DMS53 treated with DMSO at 0.1 percent for 48 hours (cell line): ENCODE measurements around the gene KLF15.
A peak's percentile ranks its signal among the peaks of the same experiment; 100 is the strongest.

ENCODE experiments used
- DNase-seq: peaks from one replicate; lab custom pipeline; 2025; ENCODE audit not compliant: unreplicated experiment; lab: John Stamatoyannopoulos, UW

The KLF15 gene

DNA sequence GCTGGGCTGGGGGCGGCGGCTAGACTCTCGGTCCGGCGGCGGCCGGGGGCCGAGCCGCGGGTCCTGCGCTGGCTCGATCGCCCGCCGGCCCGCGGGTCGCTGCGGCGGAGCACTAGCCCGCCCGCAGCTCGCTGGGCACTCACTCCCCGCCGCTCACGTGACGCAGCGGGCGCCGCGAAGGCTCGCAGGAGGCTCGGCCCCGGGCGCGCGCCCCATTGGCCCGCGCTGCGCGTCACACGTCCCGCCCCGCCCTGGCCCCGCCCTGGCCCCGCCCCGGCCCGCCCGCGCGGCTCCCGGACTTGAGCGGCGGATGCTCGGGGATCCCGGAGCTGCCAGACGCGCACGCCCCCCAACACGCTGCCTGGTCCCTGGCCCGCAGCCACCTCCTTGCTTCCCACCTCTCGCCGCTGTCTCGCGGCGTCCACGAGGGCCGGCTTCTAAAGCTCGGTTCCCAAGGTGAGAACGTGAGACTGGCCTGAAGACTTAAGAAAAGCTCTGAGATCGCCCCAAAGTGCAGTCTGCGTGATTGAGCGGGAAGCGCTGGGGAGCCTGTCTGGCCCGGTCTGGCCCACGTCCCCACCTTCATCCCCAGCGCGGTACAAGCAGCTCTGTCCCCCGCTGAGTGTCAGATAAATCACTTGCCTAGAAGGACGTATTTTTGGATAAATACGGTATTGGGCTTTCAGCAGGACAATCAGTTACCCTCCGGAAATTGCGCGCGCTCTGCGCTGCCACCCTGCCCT is at the start of gene KLF15:
TSS of gene KLF15 (minus strand) at position 114 of the 743 bp plus-strand sequence. CDS start 4,486 bp downstream, outside the sequence.
- DNase-seq, result peak; percentile 47

DNA sequence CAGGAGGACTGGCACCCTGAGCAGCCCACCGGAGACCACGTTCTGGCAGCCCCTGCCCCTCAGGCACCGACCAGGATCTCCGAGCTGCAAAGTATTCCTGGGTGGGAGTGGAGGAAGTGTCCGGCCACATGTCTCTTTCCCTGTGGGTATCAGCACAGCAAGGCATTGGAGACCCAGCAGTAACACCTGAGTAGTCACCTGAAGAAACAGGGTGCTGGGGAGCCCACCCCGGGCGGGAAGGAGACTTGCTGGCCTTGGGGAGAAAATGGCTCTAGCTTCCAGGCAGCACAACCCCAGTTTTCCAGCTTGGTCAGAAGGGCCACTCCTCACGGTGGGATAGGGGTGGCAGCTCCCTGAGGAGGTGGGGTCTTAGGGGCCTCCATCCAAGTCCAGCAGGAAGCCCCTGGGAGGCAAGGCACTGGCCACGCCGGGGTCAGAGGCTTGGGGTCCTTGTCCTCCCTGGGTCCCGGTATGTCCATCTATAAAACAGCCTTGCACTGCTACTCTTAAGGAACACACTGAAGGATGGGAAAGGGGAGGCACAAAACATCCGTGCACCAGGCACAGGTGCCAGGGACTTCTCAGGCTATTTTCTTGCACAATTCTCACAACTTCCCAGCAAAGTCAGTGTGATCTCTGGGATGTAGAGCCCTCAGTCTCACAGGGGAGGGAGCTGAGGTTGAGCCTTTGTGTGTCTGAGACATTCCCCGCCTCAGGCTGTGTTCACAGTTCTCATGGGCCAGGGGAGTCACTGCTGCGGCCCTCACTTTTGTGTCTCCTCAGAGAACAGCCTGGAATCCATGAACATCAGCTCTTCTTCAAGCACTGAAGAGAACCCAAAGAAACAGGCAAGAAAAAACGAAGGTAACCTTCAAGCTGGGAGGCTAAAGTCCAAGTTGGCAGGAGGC is 49.4 kb upstream of the KLF15 start:
- DNase-seq, result no peak

DNA sequence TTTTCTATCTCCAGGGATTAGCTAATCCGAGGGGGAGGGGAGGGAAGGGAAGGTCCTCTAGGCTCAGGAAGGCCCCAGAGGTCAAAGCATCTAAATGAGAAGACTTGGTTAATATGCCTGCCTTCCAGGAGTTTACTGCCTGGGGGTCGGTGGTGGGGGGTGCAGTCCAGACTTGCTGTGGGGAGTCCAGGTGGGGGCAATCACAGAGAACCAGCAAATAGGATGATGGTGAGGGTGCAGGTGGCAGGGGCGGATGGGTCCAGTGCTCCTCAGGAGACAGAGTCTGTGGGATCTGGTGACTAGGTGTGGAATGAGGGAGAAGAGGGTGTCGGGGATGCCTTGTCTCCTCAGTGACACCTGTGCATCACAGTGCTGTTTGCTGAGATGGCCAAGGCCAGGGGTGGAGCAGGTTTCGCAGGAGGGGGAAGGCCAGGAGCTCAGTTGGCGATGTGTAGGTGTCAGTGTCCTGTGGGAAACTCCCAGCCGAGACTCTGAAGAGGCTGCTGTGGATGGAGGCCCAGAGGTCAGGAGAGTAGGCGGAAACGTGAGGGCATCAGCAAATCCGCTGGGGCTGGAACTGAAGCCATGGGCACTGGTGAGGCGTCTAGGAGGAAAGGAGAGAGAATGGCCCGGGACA is 45.6 kb upstream of the KLF15 start:
- DNase-seq, result no peak

DNA sequence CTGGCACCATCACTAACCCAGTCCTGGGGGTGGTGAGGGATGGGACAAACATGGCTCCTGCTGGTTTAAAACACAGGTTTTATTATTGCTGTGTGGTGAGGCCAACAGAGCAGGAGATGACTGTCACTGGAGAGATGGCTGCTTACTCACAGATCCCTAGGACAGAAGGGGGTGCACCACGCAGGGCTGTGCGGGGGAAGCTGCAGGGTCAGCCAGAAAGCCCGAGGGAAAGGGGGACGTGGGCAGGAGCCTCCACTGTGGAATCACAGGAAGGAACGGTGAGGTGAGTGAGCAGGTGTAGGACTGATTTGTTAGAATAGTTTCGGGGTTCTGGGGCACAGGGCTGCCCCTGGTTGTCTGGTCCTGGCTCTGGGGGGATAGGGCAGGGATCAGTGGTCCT is 45.0 kb upstream of the KLF15 start:
- no peak for DNase-seq

DNA sequence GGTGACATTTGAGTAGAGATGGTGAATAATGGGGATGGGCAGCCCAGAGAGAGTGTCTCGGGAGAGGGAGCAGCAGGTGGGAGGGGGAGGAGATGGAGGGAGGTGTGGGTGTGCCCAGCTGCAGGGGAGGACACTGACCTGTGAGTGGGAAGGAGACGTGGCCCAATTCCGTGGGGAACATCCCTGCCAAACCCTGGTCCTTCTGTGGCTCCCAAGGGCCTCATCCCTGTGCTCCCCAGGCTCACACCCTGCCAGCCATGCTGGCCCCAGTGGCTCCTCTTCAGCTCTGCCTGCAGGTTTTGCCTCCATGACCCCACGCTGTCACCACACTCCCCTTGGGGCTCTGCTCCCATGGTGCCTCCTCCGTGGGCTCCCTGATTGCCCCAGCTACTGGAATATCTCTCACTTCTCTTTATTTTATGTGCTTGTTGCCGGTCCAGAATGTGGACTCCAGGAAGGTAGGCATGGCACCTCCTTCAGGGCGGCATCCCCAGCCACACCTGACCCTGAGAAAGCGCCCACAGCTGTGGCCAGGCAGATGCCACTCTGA is 44.5 kb upstream of the KLF15 start:
- DNase-seq, result no peak

DNA sequence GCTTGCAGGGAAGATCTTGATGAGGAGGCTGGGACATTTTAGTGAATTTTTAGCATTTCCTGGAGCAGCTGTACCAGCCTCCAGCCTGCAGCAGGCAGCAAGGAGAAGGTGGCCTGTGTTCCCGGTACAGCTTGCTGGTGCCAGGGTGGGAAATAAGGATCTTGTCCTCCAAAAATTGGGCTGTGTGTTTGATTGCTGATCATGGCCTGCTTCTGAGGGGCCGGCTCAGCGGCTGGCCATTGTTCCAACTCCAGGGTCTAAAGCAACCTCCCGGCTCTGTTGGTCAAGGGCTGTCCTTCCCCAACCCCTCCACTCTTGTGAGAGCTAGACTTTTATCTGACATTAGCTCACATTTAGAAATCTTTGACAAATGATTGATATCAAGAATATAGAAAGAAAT is 42.5 kb upstream of the KLF15 start:
- DNase-seq, result no peak

DNA sequence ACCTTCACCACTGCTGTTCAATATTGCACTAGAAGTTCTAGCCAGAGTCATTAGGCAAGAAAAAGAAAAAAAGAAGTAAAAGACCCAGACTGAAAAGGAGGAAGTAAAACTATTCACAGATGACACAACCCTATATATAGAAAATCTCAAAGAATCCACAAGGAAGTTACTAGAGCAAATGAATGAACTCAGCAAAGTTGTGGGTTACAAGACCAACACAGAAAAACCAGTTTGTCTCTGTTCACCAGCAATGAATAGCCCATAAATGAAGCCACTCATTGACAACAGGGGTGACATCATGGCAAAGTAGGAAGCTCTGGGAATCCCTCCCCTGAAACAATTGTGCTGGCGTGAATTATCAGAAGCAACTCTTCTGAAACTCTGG is 42.1 kb upstream of the KLF15 start:
- no peak for DNase-seq

DNA sequence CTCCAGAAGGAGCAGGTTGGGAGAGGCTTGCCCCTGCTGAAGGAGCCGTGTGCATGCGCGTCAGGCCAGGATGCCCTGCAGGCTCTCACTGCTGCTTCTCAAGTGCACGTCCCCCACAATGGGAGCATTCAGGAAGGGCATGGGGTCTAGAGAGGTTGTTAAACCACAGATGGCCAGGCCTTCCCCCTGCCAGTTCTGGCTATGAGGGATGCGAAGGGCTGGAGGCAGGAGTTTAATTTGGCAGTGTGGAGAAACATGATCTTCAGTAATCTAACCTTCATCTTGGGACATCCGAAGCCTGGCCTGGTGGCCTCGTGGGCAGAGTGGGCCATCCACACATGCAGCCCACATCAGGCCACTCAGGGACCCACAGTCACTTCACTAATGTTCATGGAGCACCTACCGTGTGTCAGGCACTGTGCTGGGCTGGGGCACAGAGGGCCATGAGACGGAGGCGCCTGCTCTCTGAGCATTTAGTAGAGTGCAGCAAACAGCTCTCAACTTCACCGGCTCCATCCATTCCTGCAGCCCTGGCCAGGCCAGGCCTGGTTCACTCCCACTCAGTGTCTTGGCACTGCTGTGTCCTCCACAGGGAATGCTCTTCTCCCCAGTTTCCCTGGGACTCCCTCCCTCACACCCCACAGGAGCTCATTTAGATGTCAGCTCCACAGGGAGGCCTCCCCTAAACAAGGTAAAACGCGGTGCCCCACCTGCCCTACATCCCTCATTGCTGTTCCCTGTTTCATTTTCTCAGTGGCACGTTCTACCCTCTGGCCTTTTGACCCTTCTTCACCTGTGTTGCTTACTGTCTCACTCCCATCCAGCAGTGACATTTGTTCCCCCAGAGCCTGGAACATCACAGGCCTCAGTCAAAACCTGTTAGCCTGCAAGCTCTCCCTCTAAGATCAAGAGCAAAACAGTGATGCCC is 41.5 kb upstream of the KLF15 start:
- DNase-seq, result no peak

DNA sequence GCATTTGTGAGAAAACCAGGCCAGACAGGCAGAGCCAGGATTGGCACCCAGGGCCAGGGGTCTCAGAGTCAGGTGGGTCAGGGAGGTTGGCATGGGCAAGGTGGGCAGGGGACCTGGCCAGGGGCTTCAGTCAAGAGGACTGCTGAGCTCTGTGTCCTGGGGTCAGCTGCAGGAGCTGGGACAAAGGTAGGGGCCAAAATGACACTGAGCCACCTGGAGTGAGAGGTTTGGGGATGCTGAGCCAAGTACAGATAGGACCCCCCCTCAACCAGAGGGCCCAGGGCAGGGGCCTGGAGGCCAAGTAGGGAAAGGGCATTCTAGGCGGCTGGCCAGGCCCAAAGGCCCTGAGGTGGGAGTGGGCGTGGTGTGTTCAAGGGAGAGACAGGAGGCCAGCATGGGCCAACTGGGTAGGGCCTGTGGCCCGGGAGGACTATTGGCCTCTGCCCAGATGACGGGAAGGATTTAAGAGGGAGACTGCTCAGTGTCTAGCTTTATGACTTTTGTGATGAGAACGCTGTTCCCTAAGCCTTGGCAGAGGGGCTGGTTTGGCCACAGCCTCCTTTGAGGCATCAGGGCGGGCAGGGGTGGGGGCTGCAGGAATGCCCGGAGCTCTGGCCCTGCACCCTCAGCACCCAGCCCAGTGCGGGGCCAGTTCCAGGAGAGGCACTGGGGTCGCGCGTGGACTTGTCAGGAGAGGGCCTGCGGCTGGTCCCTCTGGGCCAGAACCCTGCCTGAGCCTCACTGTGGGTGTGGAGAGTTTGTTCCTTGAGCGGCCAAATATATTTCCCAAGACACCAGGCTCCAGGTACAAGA is 40.6 kb upstream of the KLF15 start:
- DNase-seq, result no peak

DNA sequence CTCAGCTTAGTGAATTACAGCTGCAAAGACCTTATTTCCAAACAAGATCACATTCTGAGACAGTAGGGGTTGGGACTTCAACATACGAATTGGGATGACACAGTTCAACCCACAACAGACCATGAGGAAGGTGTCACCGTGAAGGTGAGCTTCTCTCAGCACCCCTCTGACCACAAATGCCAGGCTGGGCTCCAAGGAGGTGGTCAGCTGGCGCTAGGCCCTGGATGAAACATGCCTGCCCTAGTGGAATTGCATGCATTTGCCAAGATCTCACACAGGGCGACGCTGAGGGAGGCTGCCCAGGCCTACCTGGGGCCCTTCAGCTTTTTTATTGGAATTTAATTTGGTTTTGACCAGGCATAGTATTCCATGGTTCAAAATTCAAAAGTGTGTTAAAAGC is 39.3 kb upstream of the KLF15 start:
- no peak for DNase-seq

DNA sequence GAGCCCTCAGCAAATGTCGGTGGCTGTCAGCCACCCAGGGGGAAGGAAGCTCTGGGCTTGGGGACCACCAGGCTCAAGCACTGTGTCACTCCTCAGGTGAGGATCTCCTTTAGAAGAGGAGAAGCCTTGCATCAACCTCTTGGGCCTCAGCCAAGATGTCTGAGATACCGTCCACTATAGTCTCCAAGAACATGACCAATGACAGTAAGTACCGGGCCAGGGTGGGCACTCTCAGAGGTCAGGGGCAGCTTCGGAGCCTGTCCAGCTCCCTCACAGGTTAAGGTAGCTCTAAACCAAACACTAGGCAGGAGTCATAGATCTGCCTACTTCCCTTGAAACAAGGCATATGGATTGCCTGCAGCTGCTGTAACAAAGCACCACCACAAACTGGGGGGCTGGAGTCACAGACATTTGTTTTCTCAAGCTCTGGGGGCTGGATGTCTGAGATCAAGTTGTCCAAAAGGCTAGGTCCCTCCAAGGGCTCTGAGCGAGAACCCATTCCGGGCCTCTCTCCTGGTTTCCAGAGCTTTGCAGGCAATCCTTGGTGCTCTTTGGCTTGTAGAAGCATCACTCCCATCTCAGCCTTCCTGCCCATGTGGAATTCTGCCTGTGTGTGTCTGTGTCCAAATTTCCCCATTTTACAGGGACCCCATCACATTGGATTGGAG is 38.8 kb upstream of the KLF15 start:
- no peak for DNase-seq

DNA sequence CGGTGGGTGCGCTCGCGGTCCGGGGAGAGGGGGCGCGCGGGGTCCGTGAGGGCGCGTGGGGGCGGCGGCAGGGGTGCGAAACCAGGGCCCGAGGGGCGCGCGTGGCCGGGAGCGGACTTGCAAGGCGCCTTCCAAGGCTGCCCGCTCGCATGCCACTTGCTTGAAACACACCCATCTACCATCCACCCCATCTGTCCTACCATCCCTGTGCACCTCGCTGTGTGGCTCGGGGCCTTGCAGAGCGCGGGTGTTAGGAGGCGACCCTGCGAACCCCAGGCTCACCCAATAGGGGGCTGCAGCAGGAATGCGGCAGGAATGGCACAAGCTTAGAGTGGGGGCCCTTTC is 37.7 kb upstream of the KLF15 start:
- no peak for DNase-seq

DNA sequence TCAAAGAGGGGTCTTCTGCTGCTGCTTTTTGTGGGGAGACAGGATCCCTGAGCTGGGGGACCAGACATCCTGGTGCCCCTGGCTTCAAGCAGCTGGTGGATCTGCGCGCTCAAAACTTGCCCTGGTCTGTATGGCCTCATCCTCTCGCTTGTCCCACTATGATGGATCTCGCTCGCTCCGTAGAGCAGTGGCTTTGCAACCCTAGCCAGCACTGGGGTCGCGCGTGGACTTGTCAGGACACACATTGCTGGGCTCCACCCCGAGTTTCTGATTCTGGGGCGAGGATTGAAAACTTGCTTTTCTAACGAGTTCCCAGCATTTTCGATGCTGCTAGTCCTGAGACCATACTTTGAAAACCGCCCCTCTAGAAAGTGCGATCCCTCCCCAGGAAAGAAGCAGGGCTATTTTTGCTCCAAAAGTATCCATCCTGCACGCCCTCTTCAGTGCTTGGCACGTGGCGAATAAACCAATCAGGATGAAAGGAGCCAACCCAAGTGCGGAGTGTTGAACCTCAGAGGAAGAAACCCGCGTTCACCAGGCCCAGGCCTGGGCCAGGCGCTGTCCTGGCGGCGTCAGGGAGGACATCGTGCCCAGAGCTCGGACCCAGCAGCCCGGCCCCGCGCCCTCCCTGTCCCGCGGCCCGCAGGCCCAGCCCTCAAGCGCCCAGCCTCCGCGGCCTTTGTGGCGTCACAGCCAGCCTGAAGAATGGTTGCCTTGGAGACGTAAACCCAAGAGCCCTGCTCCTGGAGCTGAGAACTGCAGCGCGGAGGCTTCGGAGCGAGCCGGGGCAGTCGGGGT is 37.2 kb upstream of the KLF15 start, which contains the start of gene CFAP100:
TSS of gene CFAP100 (plus strand) at position 731 of the 798 bp plus-strand sequence. CDS start 1,092 bp downstream, outside the sequence.
- DNase-seq, result peak; percentile 12

DNA sequence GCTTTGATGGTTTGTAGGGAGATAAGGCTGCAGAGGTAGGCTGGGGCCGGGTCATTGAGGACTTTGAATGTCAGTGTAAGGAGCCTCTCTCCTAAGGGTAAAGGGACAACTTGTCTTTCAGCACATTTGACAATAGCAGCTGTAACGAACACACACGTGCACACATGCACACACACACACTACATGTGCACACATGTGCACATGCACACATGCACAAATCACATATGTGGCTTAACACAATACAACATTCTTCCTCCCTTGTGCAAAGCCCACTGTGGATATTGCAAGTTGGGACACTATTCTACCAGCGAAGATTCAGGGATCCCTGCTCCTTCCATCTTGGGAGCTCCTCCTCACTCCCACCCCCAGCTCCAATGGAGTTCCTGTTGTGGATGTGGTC is 36.4 kb upstream of the KLF15 start:
- DNase-seq, result no peak

DNA sequence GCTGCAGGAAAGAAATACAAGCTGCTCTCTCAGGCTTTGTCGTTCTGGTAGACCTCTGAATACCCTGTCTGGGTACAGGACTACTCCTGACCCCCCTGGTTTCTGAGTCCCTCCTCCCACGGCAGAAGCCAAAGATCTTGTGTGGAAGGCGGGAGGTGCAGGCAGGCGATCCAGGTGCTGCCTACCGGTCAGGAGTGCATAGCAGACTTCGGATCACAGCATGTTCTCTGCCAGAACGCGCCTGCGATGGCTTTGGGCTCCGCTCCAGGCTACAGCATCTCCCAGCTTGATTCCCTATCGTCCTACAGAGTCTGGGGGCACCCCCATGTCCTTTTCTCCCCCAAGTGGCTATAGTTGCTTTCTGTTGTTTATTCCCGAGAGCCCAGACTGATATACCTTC is 35.0 kb upstream of the KLF15 start:
- no peak for DNase-seq

DNA sequence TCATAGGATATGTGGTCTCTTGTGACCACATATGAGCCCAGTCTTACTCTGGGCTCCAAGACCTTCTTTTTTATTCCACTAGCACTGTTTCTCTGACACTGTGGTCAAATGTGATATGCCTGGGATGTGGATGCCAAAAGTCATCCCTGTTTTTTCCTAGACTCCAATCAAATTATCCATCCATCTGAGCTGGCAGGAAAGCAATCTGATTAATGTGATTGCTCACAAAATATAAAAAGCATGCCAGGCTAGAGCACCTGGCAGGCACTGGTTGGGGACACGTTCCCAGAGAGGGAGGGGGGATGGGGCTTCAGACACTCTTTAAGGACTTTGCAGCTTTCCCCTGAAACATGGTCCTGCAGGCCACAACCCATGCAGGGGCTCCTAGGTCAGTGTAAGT is 34.4 kb upstream of the KLF15 start:
- DNase-seq, result no peak

DNA sequence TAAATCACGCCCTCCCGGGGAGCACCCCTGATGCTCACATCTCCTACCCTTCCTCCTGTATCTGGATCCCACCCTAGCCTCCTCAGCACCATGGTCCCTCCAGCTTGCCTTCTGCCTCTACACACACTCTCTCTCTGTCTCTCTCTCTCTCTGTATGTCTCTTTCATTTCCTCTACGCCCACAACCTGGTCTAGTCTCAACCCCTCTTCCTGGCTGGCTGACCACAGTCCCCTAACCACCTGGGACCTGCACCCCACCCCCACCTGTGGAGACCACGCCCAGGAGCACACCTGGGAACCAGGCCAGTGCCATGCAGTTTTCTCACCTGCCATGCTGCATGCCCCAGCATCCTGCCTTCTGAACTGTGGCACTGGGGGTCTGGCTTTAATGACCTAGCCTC is 33.5 kb upstream of the KLF15 start:
- DNase-seq, result no peak

DNA sequence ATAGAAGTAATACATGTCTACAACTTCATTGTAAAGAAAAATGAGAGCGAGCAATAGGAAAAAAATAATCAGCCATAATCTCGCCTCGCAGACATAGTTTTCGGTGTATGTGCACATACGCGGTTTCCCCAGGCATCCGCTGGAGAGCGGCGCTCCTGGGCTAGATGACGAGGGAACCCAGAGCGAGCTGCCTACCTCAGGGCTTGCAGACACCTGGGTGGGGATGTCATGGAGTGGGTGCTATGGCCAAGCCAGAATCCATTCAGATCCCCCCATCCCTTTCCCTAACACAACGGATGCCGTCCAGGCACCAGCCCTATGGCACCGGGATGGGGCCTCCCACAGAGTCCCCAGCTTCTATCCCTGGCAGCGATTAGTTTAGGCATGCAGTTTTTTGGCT is 33.0 kb upstream of the KLF15 start:
- no peak for DNase-seq
